HG02588 (cell line): Measurements from ENCODE around the gene SERPINB6.
"Not testable (repeated sequence)": the region's sequence is repeated elsewhere in the genome, so short reads cannot be mapped to it uniquely, and the experiment has no call there.

ENCODE experiments used
- ATAC-seq: cut with Tn5 transposase; IDR thresholded peaks from one replicate; pipeline ENCODE4 v1.9.1; 2021; ENCODE audit warnings: mild to moderate bottlenecking, moderate library complexity; ENCODE audit not compliant: unreplicated experiment

The SERPINB6 gene

DNA sequence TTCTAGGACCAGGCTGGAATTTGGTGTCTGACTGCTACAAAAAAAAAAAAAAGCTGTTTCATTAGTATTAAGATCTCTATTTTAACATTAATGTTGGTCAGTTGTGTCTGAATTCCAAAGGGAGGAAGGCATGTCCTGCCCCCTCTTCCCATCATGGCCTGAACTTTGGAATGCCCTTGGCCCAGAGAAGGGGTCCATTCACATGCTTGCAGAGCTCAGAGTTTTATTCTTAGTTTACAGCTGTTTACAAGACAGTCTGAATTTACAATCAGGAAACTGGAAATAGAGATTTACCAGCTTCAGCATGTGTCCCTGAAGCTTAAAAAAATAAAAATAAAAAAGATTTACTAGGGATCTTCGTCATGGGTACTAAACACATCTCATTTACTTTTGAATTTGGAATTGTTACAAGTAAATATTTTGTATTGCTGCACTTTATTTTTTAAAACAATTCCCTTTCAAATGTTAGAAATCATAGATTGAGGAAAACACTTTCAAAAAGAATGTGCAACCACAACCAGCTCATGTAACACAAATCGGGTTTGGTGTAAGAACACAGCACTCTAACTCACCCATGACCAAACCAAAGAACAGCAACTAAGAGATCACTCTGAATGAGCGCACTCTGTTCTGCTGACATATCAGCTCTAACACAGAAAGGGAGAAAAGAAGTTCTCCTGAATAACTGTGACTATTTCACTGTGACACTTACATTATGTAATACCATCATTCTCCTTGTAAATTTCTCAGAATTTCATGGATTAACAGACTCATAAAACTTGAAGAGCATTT is 6.6 kb upstream of the SERPINB6 start:
- ATAC-seq, result no peak

DNA sequence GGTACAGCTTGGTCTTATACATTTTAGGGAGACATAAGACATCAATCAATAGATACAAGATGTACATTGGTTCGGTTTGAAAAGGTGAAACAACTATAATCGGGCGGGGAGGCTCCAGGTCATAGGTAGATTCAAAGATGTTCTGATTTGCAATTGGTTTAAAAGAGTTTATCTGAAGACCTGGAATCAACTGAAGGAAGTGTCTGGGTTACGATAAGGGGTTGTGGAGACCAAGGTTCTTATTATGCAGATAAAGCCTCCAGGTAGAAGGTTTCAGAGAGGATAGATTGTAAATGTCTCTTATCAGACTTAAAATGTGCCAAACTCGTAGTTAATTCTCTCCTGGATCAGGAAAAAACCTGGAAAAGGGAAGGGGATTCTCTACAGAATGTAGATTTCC is 5.9 kb upstream of the SERPINB6 start:
- no peak for ATAC-seq

DNA sequence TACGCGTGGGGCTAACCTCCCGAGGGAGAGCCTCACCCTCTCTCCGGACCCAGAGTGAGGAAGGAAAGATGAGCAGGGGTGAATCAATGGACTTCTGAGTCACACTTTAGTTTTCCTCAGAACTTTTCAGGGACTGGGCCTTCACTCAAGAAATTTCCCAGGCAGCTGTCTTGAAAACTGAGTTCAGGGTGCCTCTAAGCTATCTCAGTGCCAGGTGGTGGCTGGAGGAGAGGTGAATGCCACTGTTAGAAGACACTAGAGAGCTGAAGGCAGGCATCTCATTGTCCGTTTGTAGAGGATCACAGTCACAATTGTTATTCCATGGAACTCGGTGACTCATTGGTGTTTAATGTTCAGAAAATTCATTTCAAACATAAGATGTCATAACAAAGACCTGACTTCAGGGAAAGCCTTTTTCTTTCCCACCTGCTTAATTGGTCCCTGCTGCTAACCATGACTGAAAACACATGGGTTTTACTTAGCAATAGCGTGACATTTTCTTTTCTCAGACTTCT is 5.3 kb upstream of the SERPINB6 start:
- ATAC-seq, result no peak

DNA sequence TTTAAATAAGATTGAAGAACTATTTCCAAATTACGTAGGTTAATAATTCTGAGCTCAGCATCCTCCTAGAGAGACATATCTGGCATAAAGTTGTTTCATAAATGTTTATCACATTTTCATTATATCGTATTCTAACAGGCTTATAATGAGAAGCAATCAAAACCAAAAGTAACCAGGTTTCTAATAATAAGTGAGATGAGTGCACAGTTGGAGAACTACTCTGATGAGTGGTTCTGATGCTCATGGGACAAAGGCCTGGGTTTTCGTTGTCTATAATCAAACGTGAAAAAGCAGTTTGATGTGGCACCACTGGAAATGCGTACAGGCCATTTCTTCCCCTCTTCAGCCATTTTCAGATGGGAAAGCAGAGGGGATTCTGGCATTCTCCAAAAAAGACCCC is 4.7 kb upstream of the SERPINB6 start:
- ATAC-seq, result no peak

DNA sequence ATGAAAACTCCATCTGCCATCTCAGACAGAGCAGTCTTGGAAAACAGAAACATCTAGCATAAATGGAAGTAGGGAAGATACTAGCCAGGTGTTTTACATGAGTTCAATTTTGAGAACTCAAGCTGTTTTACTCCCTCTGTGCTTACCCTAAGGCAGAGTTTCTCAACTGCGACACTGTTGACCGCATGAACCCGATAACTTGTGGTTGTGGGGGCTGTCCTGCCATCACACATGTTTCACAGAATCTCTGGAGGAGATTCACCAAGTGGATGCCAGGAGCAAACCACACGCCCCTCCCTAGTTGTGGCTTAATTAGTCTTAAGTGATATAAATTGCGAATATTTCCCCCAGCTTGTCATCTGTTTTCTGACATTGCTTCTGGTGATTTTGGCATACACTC is 2.3 kb upstream of the SERPINB6 start:
- ATAC-seq, result no peak

DNA sequence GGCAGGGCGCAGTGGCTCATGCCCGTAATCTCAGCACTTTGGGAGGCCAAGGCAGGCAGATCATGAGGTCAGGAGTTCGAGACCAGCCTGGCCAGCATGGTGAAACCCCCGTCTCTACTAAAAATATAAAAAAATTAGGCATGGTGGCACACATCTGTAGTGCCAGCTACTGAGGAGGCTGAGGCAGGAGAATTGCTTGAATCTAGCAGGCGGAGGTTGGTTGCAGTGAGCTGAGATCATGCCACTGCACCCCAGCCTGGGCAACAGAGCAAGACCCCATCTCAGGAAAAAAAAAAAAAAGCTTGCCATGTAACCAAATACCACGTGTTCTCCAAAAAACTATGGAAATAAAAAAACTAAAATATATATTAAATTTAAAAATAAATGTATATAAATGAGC is 1.8 kb upstream of the SERPINB6 start:
- ATAC-seq, result not testable (repeated sequence)

DNA sequence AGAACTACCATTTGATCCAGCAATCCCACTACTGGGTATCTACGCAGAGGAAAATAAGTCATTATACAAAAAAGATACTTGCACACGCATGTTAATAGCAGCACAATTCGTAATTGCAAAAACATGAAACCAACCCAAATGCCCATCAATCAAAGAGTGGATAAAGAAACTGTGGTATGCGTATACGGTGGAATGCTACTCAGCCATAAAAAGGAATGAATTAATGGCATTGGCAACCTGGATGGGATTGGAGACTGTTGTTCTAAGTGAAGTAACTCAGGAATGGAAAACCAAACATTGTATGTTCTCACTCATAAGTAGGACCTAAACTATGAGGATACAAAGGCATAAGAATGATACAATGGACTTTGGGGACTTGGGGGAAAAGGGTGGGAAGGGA is 1.3 kb upstream of the SERPINB6 start:
- not testable (repeated sequence) for ATAC-seq

DNA sequence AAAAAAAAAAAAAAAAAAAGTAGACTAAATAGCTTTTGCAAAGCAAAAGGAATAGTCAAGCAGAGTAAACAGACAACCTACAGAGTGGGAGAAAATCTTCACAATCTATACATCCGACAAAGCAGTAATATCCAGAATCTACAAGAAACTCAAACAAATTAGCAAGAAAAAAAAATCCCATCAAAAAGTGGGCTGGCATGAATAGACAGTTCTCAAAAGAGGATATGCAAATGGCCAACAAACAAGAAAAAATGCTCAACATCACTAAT is 786 bp upstream of the SERPINB6 start:
- ATAC-seq, result not testable (repeated sequence)

DNA sequence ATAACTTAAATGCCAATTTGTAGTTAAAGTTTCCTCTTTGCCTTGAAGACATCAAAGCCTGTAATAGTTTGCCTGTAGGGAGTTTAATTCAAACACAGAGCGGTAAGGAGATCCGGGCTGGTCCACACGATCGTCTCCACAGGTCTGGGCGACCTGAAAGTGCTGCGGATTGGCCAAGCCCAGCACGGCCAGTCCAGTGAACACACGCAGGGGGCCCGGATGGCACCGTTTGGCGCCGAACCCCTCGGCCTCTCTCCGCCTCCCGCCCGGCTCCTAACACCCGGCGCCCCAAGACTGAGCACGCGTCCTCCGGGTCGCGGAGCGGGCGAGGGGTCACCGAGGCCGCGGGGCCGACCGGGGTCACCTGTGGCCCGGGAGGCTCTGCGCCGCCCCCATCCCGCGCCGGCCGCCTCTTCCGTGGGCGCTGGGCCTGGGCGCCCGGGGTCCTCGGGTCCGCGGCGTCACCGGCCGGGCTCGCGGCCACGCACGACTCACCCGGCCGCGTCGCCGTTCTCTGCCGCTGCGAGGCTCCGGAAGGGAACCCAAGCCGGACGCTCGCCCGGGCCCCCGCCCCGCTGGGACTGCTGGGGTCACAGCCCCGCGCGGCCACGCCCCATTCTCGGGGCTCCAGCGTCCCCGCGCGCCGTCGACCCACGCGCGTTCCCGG is 481 bp downstream of the SERPINB6 start:
- no peak for ATAC-seq

DNA sequence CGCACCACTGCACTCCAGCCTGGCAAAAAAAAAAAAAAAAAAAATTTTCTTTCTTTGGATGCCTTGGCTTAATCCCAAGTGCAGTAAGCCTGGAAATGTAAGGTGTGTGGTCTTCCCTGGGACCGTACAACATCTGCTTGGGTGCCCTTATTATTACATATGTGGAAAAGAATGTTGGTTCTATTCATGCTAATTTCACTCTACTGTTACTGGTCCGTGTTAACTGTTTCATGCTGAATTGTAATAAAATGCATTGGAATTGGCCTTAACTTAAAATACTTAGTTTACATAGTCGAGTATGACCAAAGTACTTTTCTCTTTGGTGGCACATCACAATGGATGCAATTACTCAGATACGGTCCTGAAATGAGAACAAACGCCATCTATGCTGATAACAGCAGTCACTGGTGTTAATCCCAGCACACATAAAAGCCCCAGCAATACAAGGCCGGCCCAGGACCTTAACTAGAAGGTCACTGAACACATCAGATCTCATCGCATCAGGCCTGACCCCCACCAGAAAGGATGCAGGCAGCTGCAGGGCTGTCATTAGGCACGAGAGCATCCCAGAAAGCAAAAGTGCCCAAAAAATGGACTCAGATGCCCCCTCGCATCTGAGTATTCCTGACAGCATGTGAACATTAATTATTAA is 1.2 kb downstream of the SERPINB6 start:
- no peak for ATAC-seq

DNA sequence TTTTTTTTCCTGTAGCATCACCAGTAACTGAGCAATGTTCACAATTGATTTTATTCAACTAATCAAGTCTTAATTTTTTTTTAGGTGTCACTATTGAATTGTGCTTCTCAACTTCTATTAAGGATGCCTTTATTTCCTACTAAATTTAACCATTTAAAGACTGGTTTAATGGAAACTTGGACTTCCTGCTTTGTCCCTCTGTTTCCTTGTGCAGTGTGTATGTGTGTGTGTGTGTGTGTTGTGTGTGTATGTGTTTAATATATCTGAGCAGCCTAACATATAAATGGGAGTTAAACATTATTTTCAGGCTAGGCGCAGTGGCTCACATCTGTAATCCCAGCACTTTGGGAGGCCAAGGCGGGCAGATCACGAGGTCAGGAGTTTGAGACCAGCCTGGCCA is 1.8 kb downstream of the SERPINB6 start:
- no peak for ATAC-seq

DNA sequence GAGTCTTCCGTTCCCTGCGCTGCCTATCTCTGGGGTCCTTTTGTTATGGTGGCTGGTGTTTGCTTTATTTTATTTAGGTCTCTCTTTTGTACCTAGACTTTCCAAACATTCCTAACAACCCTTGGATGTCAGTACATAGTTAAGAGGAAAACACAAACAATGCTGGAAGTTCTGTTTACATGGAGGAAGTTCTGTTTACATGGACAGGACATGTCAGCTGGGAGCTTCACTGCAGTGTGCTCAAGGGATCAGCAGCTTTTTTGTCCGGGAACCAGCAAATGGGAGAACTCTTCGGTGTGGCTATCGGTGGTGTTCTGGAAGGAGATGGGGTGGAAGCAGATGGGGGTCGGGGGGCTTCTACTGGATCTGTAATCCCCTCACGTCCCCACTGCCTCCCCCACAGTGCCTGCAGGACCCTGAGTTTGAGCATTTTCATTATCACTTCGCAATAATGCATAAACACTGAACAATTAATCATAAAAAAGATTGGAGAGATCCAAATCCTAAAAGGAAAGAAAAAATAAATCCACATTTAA is 2.7 kb downstream of the SERPINB6 start:
- ATAC-seq, result no peak

DNA sequence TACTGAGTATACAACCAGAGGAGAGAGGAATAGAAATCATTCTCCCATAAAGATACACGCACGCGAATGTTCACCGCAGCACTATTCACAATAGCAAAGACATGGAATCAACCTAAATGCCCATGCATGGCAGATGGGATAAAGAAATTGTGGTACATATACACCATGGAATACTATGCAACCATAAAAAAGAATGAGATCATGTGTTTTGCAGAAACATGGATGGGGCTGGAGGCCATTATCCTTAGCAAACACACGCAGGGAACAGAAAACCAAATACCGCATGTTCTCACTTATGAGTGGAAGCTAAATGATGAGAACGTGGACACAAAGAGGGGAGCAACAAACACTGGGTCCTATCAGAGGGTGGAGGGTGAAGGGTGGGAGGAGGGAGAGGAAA is 3.4 kb downstream of the SERPINB6 start:
- no peak for ATAC-seq

DNA sequence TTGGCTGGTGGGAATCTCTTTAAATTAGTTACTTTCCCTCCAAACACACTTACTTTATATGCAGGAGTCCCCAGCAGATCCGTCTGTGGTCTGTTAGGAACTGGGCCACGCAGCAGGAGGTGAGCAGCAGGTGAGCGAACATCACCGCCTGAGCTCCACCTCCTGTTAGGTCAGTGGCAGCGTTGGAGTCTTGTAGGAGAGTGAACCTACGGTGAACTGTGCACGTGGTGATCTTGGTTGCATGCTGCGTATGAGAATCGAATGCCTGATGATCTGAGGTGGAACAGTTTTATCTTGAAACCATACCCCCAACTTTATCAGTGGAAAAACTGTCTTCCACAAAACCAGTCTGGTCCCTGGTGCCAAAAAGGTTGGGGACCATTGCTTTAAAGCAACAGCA is 5.0 kb downstream of the SERPINB6 start:
- ATAC-seq, result no peak

DNA sequence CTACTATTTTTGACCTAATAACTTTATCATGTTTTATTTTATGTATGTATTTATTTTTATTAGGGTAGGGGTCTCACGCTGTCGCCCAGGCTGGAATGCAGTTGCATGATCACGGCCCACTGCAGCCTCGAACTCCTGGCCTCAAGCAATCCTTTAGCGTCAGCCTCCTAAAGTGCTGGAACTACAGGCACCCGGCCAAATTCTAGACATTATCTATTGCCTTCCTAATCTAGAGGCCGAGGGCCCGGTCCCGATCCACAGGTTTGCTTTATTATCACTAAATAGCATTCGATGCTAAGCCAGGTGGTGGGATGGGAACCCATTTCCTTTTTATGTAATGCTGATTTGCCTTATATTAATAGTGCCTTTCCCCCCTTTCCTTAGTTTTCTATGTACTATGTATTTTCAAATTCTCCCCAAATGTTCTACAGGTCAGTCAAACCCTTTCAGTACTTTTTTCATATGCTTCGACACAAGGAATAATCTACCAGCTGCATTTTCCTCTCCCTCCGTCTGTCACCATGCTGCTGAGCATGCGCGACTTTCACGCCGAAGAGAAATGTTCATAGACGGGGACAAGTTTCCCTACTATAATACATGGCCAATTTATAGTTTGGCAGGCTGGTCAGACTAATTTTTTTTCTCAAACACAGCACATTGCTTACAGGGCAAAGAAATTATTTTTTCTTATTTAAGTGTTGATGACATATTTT is 6.4 kb downstream of the SERPINB6 start:
- ATAC-seq, result no peak

DNA sequence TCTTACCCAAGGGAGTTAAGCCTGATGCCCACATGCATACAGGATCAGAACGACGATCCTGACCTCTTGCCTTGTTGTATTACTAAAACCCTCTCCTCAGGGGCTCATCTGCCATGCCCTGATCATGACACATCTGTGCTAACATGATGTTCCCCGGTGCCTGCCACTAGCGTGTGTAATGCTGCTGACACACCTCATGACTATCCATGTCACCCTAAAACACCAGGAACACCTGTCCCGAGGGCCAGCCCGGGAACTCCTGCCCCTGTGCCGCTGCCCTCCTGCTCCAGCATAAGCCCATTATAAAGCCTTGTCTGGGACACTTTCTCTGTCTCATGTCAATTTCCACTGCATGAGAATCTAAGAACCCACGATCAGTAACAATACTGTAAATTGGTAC is 7.6 kb downstream of the SERPINB6 start:
- no peak for ATAC-seq

DNA sequence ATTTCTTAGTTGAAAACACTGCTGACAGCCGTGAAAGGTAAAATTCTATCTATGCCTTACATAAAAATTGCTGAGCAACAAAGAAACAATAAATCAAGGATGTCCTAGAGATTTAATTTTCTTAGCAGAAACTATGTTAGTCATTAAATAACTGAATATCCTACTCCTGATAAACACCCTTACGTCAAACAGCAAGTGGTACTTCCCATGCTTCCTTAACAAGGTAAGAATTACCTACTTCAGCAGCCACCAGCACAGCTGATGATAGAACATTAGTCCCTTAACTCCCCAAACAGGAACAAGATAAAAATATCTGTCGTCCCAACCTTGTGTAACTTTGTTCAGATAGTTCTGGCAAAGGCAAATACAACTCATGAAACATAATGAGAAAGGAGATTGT is 8.7 kb downstream of the SERPINB6 start:
- no peak for ATAC-seq

DNA sequence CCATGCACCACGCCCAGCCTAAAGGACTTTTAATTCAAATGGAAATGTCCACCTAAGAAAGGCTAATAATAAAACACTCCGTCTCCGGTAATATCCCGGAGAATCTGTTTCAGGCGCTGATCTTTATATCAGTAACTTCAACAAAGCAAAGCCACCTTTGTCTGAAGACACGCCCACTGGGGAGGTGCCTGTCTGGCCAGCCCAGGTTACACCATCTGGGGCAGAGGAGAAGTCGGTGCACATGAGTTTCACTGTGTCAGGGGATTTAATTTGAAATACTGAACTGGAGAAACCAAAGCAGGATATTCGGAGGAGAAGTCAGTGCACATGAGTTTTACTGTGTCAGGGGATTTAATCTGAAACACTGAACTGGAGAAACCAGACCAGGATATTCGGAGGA is 9.4 kb downstream of the SERPINB6 start:
- ATAC-seq, result no peak

DNA sequence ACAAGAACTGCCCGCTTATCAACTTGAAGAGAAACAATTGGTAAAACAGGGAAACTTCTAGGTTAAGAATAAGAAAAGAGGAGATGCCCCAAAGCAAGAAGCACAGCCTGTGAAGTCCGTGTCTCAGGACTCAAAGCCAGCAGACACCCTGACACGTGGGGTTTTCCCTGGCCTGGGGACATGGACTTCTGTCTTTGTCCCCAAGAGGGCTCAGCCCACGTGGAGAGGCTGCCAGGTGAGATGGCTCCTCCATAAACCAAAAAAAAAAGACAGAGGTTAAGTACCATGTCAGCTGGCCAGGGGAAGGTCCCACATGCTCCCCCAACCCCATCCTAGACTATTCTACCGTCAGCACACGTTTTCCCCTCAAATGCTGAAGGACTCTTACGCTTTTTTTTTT is 9.9 kb downstream of the SERPINB6 start:
- no peak for ATAC-seq

DNA sequence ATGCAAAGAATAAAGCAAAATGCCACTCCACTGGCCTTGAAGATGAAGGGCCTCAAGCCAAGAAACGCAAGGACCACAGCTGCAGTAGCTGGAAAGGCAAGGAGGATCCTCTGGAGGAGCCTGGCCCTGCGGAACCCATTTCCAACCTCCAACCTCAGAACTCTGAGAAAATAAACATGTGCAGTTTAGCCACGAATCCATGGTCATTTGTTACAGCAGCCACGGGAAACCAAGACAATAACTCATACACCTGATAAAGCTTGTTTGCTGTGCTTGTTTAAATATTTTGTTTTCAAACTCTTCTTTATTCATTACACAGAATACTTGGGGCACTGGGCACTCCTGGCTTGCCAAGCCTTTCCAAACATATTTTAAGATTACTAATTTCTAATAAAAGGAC is 10.4 kb downstream of the SERPINB6 start:
- ATAC-seq, result no peak
